Stimulated activated CD4-positive, alpha-beta T cell treated with anti-CD3 and anti-CD28 coated beads, Interleukin-4, amount 100 ng/mL, for 4 hours (primary cell): Measurements from ENCODE around the gene COMTD1.
"Not testable (repeated sequence)": the region's sequence is repeated elsewhere in the genome, so short reads cannot be mapped to it uniquely, and the experiment has no call there.

ENCODE experiments used
- DNase-seq, 2 experiments: peaks; one replicate each; pipeline ENCODE4 v3.0.0-alpha.2; 2020

COMTD1 gene

DNA sequence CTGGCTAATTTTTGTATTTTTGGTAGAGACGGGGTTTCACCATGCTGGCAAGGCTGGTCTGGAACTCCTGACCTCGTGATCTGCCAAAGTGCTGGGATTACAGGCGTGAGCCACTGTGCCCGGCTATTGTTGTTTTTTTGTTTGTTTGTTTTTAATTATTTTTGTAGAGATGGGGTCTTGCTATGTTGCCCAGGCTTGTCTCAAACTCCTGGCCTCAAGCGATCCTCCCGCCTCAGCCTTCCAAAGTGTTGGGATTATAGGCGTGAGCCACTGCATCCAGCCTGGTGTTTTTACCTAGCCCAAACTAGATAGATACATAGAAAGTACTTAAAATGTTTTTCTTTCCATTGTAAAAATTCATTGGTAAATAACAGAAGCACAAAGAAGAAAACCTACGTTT is 14.3 kb downstream of the COMTD1 start:
- DNase-seq: not testable (repeated sequence)

DNA sequence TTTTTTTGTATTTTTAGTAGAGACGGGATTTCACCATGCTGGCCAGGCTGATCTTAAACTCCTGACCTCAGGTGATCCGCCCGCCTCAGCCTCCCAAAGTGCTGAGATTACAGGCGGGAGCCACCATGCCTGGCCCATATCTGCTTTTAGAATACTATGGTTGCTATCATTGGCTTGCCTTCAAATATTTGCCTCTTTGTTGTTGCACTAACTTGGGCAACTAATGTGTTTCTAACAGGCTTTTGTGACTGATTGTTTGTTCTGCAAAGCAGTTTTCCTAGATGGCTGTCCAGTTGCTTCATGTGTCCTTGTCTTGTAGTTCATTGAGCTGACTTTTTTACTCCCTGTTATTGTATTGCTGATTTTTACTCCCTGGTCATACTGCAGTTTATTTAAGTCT is 15.5 kb downstream of the COMTD1 start:
- DNase-seq: no peak

DNA sequence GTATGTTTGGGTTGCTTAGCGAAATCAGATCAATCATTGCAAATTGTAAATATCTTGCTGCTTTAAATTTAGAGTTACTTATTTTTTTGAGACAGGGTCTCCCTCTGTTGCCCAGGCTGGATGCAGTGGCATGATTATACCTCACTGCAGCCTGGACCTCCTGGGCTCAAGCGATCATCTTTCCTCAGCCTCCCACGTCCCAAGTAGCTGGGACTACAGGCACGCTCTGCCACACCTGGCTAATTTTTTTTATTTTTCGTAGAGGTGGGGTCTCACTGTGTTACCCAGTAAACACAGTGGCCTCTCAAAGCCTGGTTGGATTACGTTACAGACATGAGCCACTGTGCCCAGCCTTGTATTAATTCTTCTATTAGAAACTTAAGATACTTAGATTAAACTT is 23.4 kb downstream of the COMTD1 start:
- DNase-seq: no peak

DNA sequence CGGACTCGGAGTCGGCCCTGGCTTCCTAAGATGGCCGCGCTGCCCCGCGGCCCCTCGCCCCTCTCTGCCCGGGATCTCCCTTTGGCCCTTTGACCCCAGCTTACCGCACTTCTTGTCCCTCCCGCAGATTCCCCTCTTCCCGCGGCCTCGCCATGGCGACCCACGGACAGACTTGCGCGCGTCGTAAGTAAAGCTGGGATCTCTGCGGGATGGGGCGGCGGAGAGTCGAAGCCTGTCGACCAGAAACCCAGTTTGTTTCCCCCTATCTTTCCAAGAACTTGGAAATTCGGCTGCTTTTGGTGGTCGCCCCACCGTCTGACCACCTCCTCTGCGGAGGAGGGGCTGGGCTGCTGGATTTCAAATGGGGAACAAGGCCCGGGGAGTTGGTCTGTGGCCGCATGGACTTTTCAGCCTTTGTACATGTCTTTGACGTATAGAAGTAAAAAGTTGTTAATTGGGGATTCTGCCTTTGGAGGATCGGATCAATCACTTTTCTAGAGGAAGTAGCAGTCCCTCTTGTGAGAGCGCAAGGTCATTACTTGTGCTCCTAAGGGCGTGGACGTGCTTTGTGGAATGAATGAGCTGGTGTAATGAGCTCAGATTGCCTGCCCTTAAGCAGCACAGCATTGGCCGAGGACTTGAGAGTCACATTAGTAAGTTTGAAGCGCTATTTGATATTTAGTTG is 24.6 kb downstream of the COMTD1 start:
- DNase-seq: peak; percentile 8 to 38

DNA sequence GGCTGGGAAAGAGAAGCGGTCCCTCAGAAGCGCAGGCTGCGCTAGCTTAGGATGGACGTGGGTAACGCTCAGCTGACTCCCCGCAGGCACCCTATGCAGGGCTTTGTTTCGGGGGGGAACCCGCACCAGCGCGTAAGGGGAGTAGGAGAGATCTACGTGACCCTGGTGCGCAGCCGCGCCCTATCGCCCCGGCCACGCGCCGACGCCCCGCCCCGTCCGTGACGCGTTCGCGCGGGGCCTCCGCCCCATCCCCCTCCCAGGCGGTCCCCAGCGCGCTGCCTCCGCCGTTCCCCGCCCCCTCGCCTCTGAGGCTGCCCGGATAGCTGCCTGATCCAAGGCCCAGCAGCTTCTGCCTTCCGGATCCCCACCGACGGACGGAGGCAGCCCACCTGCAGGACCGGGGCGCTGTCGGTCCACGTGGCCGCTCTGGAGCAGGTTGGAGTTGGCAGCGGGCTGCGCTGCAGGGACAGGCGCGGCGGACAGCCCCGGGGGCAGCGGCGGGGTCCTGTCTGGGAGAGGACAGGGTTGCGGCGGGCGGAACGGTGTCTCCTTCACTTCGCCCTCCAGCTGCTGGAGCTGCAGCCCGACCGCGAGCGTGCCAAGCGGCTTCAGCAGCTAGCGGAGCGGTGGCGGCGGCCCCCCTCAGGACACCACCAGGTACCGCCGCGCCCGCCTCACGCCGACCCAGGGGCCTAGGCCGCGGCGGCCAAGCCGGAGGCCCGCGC is 25.3 kb downstream of the COMTD1 start, which contains the start of gene VDAC2:
Gene VDAC2 (plus strand): TSS at position 515 of the 725 bp plus-strand sequence. CDS start 363 bp downstream, outside the sequence.
- DNase-seq: peak; percentile 93 to 95

DNA sequence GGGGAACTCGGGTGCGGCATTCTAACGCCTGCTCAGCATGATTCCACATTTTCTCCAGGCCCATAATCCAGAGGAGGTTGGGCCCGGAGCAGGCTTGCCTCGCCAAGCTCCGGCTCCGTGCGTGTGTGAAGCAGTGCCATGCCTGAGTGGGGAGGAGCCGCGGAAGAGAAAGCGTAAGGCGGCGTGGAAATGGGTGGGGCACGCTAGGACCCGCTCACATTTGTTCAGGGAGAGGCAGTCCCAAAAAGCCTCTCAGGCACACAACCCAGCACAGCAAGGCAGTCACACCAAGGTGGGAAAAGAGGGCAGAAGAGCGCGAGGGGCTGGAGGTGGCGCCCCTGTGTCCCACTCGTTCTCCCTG is 25.9 kb downstream of the COMTD1 start:
- DNase-seq: peak; percentile 68 to 80

DNA sequence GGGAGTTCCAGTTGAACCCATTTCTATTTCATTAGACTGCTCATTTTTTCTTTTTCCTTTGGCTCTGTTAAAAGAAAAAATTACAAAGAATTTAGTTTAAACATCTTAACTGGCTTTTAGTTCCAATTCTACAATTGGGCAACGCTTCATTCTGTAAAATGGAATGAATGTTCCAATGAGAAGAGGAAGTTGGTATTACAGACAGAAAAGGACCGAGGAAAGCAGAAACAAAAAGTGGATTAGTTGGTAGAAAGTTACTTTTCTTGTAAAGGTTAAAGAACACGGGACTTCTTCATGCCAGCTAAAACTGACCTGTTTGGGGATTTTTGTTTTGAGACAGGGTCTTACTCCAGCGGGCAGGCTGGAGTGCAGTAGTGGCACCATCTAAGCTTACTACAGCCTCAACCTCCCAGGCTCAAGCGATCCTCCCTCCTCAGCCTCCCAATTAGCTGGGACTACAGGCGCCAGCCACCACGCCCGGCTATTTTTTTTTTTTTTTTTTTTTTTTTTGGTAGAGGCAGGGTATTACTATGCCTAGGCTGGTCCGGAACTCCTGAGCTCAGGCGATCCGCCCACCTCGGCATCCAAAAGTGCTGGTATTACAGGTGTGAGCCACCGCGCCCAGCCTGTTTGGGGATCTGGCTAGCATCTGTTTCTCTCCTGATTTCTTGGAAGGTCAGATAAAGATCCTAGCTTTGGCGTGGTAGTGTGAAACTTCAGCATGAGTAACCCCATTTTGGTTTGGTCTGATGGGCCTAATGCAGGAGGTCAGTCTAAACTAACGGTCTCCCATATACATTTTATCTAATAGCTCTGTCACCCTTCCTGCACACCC is 26.5 kb downstream of the COMTD1 start:
- peak in 1 of 2 experiments; percentile 5 for DNase-seq

DNA sequence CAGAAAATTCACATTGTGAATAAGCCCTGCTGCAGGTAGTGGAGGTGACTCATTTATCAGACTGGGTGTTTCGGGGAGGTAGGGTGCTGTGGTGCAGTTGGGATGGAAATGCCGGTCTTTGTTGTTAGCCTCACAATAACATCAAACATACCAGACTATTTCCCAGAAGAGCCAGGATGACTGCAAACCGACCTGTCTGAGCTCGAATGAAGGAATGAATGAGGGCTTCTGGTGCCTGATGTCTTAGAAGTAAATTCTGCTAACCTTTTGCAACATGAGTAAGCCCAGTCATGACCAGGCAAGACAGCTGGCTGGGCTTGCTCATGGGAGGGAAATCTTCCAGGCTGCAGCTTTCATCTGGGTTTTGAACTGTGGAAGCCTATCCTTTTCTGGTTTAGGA is 27.6 kb downstream of the COMTD1 start:
- no peak for DNase-seq

DNA sequence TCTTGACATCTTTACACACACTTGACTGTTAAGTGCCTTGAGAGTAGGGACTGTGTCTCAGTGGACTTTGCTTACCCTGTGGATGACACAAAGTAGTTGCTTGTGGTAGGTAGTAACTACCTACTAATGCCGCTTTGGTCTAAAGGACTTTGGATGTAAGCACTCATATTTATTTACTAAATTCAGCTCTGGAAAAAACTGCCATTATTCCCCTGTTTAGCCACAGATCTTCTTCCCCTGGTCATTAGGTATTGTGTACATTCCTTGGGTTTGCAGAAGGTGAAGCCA is 28.0 kb downstream of the COMTD1 start:
- DNase-seq: no peak

DNA sequence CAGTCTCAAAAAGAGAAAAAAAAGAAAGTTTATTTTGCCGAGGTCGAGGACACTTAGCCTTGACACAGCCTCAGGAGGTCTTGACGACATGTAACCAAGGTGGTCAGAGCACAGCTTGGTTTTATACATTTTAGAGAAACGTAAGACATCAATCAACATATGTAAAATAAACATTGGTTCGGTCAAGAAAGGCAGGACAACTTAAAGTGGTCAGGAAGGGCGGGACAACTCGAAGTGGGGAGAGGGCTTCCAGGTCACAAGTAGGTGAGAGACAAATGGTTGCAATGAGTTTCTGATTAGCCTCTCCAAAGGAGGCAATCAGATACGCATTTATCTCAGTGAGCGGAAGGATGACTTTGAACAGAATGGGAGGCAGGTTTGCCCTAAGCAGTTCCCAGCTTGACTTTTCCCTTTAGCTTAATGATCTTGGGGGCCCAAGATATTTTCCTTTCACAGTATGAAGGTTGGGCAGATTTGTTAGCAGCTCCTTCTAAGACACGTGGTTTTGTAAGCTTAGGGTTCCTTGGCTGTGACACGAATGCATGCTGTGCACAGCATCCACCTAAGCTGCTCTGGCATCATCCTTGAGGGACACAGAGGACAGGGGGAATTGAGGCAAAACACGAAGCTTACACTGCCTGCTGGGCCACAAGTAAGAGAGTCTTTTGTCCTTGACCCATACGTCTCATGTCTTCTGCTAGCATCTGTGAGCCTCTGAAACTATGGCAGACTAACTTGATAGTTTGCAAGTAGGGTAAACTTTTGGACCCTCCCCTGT is 28.5 kb downstream of the COMTD1 start:
- DNase-seq: no peak

DNA sequence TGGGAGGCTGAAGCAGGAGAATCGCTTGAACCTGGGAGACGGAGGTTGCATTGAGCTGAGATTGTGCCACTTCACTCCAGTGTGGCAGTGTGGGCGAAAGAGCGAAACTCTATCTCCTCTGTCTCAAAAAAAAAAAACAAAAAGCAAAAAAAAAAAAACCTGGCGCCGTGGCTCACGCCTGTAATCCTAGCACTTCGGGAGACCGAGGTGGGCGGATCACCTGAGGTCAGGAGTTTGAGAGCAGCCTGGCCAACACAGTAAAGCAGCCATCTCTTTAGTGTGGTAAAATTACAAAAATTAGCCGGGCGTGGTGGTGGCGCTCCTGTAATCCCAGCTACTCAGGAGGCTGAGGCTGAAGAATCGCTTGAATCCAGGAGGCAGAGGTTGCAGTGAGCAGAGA is 29.1 kb downstream of the COMTD1 start:
- not testable (repeated sequence) for DNase-seq

DNA sequence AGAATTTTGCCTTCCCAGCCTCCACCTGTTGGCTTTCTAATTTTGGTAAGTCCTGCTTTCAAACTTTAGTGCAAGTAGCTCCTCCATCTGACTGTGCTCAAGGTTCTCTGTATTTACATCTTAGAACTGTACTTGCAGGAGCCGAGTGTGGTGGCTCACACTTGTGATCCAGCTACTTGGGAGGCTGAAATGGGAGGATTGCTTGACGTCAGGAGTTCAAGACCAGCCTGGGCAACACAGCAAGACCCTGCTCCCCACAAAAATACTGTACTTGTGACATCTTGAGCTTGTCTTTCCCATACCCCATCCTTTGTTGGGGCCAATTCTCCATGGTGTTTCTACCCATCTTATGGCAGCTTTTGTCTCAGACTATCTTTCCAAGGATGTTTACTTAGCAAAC is 29.8 kb downstream of the COMTD1 start:
- no peak for DNase-seq

DNA sequence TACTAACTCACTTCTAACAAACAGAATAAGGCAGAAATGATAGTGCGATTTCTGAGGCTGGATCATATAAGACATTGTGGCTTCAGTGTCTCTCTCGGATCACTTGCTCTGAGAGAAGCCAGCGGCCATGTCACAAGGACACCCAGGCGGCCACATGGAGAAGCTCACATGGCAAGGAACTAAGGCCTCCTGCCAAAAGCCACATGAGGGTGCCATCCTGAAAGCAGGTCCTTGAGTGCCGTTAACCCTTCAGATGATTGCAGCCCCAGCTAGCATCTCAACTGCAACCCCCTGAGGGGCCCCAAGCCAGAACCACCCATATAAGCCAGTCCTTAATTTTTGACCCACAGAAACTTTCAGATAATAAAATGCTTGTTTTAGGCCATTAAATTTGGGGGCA is 32.0 kb downstream of the COMTD1 start:
- no peak for DNase-seq

DNA sequence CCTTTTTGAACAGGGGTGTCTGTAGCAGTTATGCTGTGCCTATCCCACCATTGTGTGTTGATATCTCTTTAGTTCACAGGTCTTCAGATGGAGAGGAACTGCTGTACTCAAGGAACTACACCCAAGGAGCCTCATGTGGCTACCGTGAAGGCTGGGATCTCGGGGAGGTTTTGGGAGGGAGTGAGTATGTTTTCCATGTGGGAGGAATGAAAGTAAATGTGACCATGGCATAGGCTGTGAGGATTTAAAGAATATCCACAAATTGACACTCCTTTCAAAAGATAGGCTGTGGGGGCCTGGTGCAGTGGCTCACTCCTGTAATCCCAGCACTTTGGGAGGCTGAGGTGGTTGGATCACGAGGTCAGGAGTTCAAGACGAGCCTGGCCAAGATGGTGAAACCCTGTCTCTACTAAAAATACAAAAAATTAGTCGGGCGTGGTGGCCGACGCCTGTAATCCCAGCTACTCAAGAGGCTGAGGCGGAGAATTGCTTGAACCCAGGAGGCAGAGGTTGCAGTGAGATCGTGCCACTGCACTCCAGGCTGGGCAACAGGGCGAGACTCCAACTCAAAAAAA is 32.6 kb downstream of the COMTD1 start:
- not testable (repeated sequence) for DNase-seq

DNA sequence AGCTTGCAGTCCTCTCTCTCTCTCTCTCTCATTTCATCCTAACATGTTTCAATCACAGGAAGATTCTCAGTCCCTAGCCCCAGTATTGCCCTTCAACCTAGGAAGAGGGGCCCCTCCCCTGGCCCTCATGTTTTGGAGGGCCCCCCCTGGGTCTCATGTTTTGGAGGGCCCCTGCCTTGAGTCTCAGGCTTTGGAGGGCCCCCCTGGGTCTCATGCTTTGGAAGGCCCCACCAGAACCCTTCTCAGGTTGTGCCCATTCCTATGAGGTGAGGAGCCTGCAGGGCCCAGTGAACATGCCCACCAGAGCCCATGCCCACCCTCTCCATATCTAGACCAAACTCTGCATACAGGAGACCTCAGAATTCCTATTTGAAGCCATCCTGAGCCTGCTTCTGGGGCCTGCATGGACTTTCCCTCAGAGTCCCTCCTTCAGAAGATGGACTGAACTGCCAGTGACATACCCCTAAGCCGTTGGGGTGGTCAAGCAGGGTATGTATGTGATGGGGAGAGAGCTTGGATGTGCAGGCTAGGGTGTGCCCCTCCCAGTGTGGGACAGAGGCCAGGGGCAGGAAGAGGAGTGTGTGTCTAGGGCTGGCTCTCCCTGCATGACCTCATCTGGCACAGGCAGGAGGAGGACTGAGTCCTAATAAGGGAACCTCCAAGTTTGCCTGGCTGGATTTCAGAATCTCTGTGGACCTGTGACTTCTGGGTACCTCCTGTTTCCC is 33.3 kb downstream of the COMTD1 start:
- DNase-seq: no peak

DNA sequence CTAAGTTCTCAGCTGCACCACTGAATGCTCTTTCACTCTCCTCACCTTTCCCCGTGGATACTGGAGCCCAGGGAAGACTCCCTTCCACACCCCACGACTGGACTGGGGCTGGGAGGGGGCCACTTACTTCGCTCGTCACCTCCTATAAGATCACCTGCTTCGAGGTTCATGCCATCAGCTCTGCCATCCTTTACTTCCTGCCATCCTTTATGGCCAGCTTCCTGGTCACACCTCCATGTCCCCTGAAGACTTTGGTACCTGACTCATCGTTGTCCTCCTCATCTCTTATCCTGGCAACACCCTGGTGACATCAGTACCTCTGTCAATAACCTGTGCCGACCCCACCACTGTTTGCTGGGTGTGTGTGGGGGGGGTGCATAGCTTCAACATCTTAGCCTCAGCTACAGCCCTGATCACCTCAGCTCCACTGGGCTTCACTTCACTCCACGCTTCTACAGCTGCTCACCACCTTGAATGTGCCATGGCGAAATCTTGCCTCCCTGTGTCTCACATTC is 33.9 kb downstream of the COMTD1 start:
- no peak for DNase-seq

DNA sequence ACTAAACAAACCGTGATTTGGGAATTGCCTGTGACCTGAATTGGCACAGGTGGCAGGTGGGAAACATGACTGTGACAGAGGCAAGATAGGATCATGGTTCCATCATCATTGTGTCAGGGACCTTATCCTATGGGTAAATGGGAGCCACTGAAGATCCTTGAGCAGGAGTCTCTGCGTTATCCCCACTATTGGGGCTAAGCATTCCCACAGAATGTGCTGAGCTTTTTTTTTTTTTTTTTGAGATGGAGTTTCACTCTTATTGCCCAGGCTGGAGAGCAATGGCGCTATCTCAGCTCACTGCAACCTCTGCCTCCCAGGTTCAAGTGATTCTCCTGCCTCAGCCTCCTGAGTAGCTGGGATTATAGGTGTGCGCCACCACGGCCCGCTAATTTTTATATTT is 35.8 kb downstream of the COMTD1 start:
- not testable (repeated sequence) for DNase-seq

DNA sequence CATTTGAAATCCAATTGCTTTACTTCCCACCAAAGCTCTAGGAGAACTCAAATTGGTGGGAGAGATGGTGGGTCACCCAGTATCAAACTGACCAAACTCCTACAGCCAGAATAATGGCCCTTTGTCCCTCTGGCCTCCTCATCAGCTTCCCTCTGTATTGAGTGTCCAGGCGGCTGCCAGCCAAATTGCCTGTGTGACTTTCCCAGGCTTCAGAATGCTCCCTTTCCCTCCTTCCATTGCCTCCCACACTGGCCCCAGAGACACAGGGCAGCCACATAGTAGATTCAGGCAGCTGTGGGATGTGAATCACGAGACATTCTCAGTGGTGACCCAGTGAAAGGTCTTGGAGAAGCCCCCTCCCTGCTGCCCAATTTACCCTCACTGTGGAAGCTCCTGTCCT is 37.9 kb downstream of the COMTD1 start:
- no peak for DNase-seq

DNA sequence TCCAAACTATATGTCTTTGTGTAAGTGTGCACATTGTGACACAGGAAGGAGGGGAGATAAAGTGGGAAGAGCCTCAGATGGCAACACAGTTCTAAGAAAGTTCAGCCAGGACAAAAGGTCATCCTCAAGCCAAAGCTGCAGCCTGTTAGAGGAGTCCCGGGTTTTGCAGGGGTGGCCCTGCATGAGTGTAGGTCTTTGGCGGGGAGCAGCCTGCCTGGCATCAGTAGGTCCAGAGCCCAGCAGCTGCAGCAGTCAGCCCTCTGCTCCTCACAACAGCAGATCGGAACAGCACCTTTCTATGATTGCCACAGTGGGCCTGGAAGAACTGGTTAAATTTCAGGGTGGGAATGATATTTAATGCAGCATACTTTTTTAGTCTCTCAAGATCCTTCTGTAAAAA is 38.7 kb downstream of the COMTD1 start:
- no peak for DNase-seq

DNA sequence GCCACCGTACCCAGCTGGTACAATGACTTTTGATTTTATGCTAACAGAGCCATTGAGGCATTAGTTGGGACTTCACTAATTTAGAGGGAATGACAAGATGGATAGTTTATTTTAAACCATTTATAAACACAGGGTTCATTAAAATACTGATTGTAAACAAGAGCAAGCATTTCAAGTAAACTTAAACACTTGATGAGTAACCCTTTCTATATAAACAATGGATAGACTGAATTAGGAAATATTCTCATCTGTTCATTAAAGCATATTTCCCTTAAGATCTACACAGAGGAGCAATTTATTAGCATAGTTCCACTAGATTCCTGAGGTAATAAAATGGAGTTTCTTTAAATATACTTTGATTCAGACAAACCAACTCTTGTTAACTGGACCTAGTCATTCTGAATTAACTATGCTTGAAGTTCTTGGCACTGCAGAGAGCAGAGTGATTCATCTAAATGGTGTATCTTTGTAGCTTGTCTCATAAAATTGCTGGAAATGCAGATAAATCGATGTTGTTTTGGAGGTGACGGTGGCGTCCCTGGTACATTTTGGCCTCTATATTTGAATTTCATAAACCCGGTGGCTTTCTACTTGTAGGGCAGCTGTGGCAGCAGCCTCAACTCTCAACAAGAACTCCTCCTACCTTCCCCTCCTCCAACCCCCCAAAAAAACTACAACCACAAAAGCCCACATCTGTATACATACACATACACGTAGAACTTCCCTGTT is 40.6 kb downstream of the COMTD1 start:
- DNase-seq: no peak

DNA sequence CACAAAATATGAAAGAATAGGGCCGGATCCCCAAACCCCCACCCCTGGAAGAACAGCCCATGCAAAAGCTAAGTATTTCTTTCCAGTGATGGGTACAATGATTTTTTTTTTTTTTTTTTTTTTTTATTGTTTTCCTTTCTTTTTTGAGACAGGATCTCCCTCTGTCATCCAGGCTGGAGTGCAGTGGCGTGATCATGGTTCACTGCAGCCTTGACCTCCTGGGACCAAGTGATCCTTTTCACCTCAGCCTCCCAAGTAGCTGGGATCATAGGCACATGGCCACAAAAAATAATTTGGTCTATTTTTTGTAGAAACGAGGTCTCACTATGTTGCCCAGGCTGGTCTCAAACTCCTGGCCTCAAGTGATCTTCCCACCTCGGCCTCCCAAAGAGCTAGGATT is 41.1 kb downstream of the COMTD1 start:
- not testable (repeated sequence) for DNase-seq
